ENCODE measurements around the gene GFY.

The GFY gene

DNA sequence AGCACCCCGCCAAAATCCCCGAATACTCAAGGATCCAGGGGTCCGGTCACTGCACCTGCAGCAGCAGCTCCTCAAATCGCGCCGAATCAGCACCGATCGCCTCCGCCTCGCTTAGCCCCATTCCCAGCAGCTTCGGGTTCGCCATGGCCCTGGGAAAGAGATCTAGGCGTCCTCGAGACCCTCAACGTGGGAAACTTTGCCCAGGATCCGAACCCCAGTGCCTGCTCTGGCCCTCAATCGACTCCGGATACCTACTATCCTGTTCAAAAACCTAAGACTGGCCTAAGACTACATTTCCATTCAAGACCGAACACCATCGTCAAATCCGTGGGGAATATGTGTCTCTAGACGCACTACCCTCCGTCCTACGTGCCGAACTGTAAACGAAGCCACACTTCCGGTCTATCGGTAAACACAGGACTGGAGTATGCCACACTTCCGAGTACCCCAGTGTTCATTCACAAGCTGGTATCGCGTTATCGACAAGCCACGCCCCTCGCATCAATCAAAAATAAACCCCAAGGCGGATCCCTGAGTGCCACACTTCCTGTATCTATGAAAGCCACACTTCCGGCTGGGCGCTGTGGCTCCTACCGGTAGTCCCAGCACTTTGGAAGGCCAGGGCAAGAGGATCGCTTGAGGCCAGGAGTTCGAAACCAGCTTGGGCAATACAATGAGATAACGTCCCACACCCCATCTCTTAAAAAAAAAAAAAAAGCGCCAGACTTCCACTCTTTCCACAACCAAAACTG lies 26.4 kb downstream of the GFY start, which contains the start of gene PIH1D1:
TSS of gene PIH1D1 (minus strand) at position 385 of the 752 bp plus-strand sequence. CDS start at position 145, 240 bp downstream.
- no peaks in the 10 kb centered on the region for H3K27me3 ChIP-seq (replicated peaks; ENCODE audit: control insufficient read depth, insufficient read depth, low read length)
- H3K36me3 ChIP-seq (ENCODE audit: control insufficient read depth, insufficient read depth, low read length): peaks cover 11% of the 10 kb centered on the region
- peak; percentile 81 for DNase-seq (ENCODE audit: extremely low read depth, insufficient read length)
- no peak for TF ChIP-seq CTCF (IDR thresholded peaks at IDR 0.05; ENCODE audit: insufficient read depth, low read length, poor library complexity, severe bottlenecking)
- peak within 1 kb of the TSS; percentile 86 for H3K4me3 ChIP-seq (replicated peaks; ENCODE audit: low read depth, low read length)

DNA sequence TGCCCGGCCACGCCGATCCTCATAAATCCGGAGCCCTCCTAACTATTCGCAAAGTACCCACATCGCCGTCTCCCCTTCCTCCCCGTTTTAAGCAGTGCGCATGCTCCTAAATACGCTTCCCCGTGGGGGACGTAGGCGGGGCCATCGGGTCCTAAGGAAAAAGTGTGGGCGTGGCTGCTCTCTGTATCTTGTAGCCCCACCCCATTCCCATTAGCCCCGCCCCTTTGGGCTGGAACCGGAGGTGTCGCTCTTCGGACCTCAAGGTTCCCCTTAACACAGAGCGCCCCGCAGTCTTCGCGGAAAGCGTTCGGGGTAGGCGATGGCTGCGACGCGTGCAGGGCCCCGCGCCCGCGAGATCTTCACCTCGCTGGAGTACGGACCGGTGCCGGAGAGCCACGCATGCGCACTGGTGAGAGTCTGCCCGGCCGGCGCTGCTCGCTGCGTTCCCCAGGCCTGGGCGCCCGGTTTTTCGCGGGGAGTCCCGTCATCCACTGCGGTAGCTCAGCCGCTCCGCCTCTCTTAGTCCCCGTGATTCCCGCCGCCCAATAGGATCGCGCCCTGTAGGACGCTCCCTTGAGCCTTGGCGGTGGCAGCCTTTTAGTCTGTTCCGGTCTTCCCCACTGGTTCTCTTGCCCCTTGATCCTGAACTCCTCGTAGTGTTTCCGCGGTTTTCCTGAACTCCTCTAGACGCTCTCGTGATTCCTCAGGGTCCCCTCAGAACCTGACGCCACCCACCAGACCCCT lies 28.0 kb downstream of the GFY start, which contains the start of gene ALDH16A1:
TSS of gene ALDH16A1 (plus strand) at position 213 of the 744 bp plus-strand sequence. CDS start at position 320, 107 bp downstream.
- peaks cover 5% of the 10 kb centered on the region for H3K36me3 ChIP-seq (ENCODE audit: control insufficient read depth, insufficient read depth, low read length)

GRCh38 chr19:49453757-49454240 lies 28.6 kb downstream of the GFY start:
- no peak for TF ChIP-seq CTCF (IDR thresholded peaks at IDR 0.05; ENCODE audit: insufficient read depth, low read length, poor library complexity, severe bottlenecking)
- no peaks in the 10 kb centered on the region for H3K27me3 ChIP-seq (replicated peaks; ENCODE audit: control insufficient read depth, insufficient read depth, low read length)
- DNase-seq (ENCODE audit: extremely low read depth, insufficient read length): no peak
- H3K36me3 ChIP-seq (ENCODE audit: control insufficient read depth, insufficient read depth, low read length): peaks cover 4% of the 10 kb centered on the region
- H3K4me3 ChIP-seq (replicated peaks; ENCODE audit: low read depth, low read length): peak overlapping the region; percentile 86

More for the DNA sequence above, 28.0 kb downstream of the GFY start, which contains the start of gene ALDH16A1:
- peak; percentile 99 for DNase-seq (ENCODE audit: extremely low read depth, insufficient read length)
- TF ChIP-seq CTCF (IDR thresholded peaks at IDR 0.05; ENCODE audit: insufficient read depth, low read length, poor library complexity, severe bottlenecking): no peak
- no peaks in the 10 kb centered on the region for H3K27me3 ChIP-seq (replicated peaks; ENCODE audit: control insufficient read depth, insufficient read depth, low read length)
- H3K4me3 ChIP-seq (replicated peaks; ENCODE audit: low read depth, low read length): peak within 1 kb of the TSS; percentile 86

DNA sequence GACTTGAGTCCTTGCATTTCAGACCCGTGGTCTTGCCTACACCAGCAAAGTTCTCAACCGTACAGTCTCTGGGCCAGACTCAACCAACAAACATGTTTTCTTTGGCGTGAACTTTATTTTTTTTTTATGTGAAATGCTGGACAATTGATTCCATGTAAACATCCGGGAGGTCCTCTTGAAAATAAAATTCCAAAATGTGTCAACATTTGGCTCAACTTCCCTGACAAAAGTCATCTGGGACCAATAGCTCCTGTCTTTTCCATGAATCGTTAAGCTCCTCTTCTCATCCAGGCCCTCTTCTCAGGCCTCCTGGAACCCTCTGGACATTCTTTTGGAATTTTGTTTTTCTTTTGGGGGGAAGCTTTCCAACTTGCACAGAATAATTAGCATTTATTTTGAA lies 30.6 kb downstream of the GFY start:
- Histone ChIP-seq H3K36me3 (ENCODE audit: control insufficient read depth, insufficient read depth, low read length) (peaks cover 4% of the 10 kb centered on the region), H3K4me3 (replicated peaks; ENCODE audit: low read depth, low read length) (no peak overlapping the region), H3K27me3 (replicated peaks; ENCODE audit: control insufficient read depth, insufficient read depth, low read length) (no peaks in the 10 kb centered on the region)
- no peak for TF ChIP-seq CTCF (IDR thresholded peaks at IDR 0.05; ENCODE audit: insufficient read depth, low read length, poor library complexity, severe bottlenecking)
- DNase-seq (ENCODE audit: extremely low read depth, insufficient read length): no peak

DNA sequence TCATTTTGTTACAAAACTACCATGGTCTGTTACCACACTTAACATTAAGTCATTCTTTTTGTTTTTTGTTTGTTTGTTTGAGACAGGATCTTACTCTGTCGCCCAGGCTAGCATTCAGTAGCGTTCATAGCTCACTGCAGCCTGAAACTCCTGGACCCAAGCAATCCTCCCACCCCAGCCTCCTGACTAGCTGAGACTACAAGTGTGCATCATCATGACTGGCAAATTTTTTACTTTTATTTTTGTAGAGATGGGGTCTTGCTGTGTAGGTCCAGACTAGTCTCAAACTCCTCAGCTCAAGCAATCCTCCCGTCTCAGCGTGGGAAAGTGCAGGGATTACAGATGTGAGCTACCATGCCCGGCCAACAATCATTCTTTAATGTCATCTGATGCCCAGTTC lies 31.1 kb downstream of the GFY start:
- Histone ChIP-seq H3K27me3 (replicated peaks; ENCODE audit: control insufficient read depth, insufficient read depth, low read length) (no peaks in the 10 kb centered on the region), H3K4me3 (replicated peaks; ENCODE audit: low read depth, low read length) (no peak overlapping the region), H3K36me3 (ENCODE audit: control insufficient read depth, insufficient read depth, low read length) (peaks cover 5% of the 10 kb centered on the region)
- no peak for TF ChIP-seq CTCF (IDR thresholded peaks at IDR 0.05; ENCODE audit: insufficient read depth, low read length, poor library complexity, severe bottlenecking)
- no peak for DNase-seq (ENCODE audit: extremely low read depth, insufficient read length)
